ENCODE data around the gene CCNB1.
"Not testable (repeated sequence)": the region's sequence is repeated elsewhere in the genome, so short reads cannot be mapped to it uniquely, and the experiment has no call there.

Gene CCNB1

DNA sequence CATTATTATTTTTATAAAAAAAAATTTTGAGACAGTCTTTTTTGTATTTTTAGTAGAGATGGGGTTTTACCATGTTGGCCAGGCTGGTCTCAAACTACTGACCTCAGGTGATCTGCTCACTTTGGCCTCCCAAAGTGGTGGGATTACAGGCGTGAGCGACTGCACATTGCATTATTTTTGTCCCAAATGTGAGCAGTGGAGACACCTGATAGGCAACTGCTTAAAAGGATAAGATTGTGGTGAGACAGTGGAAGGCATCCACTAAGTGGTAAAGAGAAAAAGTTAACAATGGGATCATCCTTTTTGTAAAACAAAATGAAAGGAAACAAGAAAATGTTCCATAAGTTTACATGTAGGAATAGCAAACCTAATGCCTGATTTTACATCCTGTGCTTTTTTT, 20.4 kb downstream of the CCNB1 start:
- DNase-seq = no peak

DNA sequence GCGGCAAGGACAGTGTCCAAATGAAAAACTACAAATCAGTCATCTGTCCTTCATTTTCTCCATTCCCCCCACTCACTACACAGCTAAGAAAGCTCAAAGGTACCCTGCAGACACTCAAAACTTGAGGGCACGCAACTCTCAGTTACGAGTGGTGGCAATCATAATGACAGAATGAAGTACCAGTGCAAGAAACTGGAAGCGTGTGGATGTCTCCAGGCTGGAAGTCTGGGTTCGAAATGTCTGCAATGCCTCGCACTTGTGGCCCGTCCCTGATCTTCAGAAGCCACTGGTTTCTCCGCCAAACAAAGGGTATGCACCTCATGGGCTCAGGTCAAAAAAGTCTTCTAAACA, 21.8 kb downstream of the CCNB1 start:
- no peak for DNase-seq

DNA sequence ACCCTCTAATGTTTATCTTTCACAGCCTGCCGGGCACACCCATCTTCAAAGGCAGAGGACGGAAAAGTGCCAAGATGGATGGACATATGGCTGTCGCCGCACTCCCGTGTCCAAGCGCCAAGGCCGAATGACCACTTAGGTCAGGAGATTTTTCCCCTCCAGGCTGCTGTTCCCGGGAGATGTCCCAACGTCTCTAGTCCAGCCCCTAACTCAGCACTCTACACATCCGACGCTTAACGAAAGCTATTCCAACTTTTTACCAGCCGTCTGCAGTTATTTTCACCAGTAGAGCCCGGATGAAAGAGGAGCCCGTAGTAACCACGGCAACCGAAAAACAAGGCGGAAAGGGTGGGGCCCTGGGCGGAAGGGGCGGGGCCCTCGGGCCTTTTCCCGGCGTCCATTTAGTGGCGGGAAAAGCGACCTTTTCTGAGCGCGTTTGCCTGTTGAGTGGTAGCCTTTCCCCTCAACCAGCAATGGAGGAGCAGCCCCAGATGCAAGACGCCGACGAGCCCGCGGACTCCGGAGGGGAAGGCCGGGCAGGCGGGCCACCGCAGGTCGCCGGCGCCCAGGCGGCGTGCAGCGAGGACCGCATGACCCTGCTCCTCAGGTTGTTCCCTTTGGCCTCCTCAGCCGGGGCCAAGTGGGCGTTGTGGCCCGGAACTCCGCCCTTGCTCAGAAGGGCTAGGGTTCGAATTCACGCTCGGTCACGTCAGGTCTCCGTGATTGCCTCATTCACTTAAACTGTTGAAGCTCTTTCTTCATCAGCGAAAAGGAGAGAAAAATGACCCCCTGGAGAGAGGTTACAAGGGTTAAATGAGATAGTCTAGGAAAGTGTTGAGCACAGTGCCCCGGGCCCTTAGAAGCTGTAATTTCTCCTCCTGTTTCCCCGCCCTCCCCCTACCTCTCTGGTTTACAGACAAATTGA, 22.5 kb downstream of the CCNB1 start, which contains the start of gene CENPH:
Gene CENPH (plus strand): TSS at position 422 of the 925 bp plus-strand sequence. CDS start 52 bp downstream, at position 474.
- peak; percentile 82 for DNase-seq

DNA sequence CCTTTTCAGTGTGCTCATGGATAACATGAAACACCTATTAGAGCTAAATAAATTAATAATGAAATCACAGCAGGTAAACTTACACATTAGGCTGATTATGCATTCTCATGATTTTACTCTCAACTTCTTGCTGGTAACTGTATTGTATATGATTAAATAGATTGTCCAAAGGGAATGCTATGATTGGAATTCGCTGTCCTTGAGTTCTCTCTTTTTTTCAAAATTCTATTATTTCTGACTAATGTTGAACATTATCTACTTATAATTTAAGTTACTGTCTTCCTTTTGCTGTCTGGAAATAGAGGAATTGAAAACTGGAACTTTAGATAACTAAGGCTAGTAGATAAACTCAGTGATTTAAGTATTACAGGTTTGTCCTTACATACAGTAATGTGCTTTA, 35.5 kb downstream of the CCNB1 start:
- DNase-seq = no peak

DNA sequence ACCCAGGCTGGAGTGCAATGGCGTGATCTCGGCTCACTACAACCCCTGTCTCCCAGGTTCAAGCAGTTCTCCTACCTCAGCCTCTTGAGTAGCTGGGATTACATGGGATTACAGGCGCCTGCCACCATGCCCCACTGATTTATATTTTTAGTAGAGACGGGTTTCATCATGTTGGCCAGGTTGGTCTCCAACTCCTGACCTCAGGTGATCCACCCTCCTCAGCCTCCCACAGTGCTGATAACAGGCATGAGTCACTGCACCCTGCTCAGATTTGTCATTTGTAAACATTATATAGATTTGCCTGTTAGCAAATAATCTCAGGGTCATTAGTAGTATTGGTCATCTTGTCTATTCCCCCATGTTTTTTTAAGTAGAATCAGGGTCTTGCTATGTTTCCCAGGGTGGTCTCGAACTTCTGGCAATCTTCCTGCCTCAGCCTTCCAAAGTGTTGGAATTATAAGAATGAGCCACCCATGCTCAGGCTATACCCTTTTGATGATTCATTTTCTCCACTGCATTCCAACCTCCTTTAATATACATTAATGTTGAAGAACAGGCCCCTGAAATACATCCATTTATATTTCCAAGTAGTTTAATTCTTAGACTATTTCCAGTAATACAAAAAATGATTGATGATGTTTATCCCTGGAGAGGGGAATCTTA, 39.7 kb downstream of the CCNB1 start:
- peak; percentile 40 for DNase-seq

DNA sequence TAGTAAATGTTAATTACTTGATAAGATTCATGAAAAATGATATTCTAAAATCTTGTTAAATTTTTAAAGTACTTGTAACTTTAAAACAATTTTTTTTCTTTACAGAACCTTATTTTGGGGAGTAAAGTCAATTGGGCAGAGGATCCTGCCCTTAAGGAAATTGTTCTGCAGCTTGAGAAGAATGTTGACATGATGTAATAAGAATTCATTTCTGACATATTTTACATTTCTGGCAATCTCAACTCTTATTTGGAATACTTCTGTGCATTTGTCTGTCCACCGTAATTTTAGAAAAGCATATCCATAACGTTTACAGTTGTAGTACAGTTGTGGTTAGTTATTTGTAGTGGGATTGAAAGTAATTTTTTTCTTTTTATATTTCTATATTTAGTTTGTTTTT, 42.7 kb downstream of the CCNB1 start:
- no peak for DNase-seq

DNA sequence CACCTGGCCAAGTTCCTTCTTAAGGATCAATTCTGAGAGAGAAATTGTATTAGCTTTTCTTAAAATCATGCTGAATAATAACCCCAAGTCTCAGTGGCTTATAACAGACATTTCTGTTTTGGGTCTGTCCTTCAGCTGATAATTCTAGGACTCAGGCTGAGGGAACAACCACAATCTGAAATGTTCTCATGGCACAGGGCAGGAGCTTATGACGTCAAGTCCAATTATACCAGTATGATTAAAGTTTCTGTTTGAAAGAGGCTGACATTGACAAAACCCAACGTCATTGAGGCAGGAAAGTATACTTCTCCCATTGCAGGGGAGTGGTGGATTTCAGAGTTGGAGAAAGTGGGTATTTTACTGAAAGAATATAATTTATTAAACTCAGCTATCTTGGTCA, 44.2 kb downstream of the CCNB1 start:
- DNase-seq = no peak

DNA sequence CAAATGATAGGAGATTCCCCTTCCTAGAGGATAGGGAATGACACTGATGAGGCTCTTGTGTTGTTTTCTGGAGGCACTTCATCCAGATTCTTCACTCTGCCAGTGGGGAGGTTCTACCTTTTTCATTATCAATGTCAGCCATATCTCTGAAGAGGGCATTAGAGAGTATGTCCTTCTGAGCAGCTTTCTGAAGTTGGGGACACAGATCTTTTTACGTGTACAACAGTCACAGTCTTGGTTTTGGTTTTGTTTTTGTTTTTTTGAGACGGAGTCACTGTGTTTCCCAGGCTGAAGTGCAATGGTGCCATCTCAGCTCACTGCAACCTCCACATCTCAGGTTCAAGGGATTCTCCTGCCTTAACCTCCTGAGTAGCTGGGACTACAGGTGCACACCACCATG, 45.1 kb downstream of the CCNB1 start:
- no peak for DNase-seq

DNA sequence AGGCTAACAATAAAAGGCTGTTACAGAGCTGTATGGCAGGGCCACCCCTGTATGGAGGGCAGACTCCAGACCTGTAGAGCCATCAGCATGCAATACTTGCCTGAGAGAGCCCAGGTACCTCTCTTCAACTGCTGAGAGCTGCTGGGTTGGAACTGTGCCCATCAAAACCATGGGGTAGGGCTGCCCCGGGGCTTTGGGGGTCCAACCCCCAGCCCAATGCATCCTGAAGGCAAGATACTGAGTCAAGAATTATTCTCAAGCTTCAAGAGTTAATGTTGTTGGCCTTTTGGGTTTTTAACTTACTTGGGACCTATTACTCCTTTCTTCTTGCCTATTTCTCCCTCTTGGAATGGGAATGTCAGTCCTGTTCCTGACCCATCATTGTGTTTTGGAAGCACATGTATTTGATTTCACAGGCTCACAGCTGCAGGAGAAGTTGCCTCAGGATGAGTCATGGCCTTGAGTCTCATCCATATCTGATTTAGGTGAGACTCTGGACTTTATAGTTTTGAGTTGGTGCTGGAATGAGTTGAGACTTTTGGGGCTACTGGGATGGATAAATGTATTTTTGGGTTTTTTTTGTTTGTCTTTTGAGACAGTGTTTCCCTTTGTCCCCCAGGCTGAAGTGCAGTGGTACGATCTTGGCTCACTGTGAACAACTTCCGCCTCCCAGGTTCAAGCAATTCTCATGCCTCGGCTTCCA, 46.7 kb downstream of the CCNB1 start:
- DNase-seq = peak; percentile 56

DNA sequence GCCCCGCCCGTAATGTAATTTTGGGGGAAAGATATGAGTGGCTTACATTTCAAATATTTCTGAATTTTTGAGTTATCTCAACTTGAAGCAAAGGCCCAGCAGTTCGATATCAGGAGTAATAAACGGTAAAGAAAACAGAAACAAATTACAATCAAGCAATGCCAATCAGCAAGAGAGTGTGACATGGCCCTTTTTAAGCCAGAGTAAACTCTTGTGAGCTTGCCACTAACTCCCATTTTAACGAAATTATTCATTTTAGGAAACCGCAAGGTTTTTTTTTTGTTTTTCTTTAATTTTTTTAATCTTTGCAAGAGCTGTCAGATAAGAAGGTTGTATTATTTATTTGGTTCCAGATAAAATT, 50.2 kb downstream of the CCNB1 start:
- no peak for DNase-seq

DNA sequence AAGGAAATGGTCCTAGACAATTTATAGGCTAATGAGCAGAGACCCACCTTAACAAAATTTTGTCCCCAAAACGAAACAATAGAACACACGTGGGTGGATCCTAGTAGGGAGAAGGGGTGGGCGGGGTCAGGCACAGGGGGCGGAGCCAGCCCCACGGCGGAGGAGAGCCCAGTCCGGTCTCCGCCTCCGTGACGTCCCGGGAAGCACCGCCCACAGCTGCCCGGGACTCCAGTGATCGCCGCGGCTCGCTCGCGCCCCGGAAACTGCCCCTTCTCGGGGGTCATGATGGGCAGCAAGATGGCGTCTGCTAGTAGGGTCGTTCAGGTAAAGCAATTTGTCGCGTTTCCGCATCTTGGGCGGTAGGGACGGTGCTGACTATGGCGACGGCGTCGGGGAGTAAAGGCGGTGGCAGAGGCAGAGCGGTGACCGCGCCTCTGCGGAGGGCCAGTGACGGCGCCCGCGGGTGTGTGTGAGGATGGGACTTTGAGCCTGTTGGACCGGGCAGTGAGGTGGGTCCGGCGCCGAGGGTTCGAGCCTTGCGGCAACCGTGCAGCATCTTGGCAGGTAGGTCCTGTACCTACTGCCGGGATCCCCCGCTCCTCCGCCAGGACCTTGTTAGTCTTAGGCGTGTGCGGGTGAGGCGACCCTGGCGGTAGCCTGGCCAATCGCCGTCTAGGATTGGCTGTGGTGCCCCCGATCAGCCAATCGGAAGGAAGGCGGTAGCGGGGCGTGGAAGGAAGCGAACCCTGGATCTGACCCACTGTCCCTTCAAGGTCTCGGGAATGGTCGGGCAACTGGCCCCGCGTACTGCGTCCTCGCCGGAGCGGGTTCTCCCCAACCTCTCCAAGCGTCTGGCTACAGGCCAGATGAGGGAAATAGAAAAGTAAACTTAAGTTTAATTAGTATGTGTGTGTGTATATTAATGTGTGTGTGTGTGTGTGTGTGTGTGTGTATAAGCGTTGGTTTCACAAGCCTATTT, 50.9 kb downstream of the CCNB1 start:
- DNase-seq = peak; percentile 90

DNA sequence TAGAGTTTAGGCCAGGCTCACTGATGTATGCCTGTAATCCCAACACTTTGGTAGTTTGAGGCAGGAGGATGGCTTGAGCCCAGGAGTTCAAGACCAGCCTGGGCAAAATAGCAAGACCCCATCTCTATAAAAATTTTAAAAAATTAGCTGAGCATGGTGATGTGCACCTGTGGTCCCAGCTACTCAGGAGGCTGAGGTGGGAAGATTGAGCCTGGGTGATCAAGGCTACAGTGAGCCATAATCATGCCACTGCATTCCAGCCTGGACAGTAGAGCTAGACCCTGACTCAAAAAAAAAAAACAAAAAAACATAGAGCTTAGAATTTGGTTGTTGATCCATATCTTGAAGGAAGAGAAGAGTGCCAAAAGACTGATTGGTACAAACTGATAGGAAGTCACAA, 53.0 kb downstream of the CCNB1 start:
- DNase-seq = no peak

DNA sequence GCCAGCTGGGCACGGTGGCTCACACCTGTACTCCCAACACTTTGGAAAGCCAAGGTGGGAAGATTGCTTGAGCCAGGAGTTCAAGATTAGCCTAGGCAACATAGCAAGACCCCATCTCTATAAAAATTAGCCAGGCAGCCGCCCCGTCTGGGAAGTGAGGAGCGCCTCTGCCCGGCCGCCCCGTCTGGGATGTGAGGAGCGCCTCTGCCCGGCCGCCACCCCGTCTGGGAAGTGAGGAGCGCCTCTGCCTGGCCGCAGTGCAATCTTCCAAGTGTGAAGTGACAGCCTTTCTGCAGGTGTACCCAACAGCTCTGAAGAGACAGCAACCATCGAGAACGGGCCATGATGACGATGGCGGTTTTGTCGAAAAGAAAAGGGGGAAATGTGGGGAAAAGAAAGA, 53.4 kb downstream of the CCNB1 start:
- DNase-seq = not testable (repeated sequence)

DNA sequence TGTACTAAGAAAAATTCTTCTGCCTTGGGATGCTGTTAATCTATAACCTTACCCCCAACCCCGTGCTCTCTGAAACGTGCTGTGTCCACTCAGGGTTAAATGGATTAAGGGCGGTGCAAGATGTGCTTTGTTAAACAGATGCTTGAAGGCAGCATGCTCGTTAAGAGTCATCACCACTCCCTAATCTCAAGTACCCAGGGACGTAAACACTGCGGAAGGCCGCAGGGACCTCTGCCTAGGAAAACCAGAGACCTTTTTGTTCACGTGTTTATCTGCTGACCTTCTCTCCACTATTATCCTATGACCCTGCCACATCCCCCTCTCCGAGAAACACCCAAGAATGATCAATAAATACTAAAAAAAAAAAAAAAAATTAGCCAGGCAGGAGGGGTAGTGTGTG, 53.9 kb downstream of the CCNB1 start:
- DNase-seq = not testable (repeated sequence)

DNA sequence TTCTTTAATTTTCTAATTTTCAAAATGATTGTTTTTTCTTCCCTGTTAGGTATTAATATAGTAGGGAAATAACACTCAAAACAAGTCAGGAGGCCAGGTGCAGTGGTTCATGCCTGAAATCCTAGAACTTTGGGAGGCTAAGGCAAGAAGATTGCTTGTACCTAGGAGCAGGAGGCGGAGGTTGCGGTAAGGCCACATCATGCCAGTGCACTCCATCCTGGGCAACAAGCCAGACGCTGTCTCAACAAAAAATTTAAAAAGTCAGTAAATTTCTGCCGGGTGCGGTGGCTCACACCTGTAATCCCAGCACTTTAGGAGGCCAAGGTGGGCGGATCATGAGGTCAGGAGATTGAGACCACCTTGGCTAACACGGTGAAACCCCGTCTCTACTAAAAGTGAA, 57.6 kb downstream of the CCNB1 start:
- DNase-seq = no peak

DNA sequence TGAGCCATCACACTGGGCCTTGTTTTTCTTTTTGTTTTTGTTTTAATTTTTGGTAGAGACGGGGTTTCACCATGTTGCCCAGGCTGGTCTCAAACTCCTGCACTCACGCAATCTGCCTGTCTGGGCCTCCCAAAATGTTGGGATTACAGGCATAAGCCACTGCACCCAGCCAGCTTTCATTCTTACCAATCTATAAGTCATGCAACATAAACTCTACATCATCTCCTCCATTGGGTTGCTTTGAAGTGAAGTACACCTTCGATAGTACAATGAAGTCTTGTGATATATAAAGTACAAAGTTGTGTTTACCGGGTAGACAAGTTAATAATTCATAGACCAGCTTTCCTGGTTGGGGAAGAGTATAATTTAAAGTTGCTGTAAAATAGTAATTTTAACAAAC, 58.9 kb downstream of the CCNB1 start:
- no peak for DNase-seq

All from NCI-H226 (cell line).